Hematopoietic multipotent progenitor cell treated with erythropoietin and hydrocortisone succinate and interleukin-3 and kit ligand, for 6 days (in vitro differentiated cells): Measurements from ENCODE around the gene RNF141.

ENCODE experiments used
- DNase-seq: peaks from one replicate; pipeline ENCODE4 v3.0.0-alpha.2; 2015

The RNF141 gene

GRCh38 chr11:10522276-10522675 lies 18.7 kb downstream of the RNF141 start:
- no peak for DNase-seq

- no peak for DNase-seq
Measured at GRCh38 chr11:10520562-10520961, 20.4 kb downstream of the RNF141 start.

GRCh38 chr11:10519630-10520029 lies 21.4 kb downstream of the RNF141 start:
- no peak for DNase-seq

- DNase-seq: no peak
Measured at GRCh38 chr11:10518891-10519290, 22.1 kb downstream of the RNF141 start.

- no peak for DNase-seq
Measured at GRCh38 chr11:10518123-10518522, 22.9 kb downstream of the RNF141 start.

- no peak for DNase-seq
Measured at GRCh38 chr11:10515418-10515817, 25.6 kb downstream of the RNF141 start.

GRCh38 chr11:10514709-10515108 lies 26.3 kb downstream of the RNF141 start:
- no peak for DNase-seq

GRCh38 chr11:10514202-10514601 lies 26.8 kb downstream of the RNF141 start:
- DNase-seq: peak; percentile 69

GRCh38 chr11:10511181-10511621 lies 29.8 kb downstream of the RNF141 start:
- no peak for DNase-seq

GRCh38 chr11:10506008-10506370 lies 35.0 kb downstream of the RNF141 start:
- no peak for DNase-seq

GRCh38 chr11:10505278-10506007 lies 35.5 kb downstream of the RNF141 start:
- no peak for DNase-seq

GRCh38 chr11:10504490-10504889 lies 36.5 kb downstream of the RNF141 start:
- no peak for DNase-seq

GRCh38 chr11:10503777-10504480 lies 37.1 kb downstream of the RNF141 start:
- peak; percentile 18 for DNase-seq

- peak; percentile 59 for DNase-seq
Measured at GRCh38 chr11:10503221-10503620, 37.8 kb downstream of the RNF141 start.

GRCh38 chr11:10502770-10503169 lies 38.2 kb downstream of the RNF141 start:
- peak; percentile 18 for DNase-seq

- no peak for DNase-seq
Measured at GRCh38 chr11:10502065-10502680, 38.8 kb downstream of the RNF141 start.

GRCh38 chr11:10500757-10501684 lies 40.0 kb downstream of the RNF141 start:
- DNase-seq: no peak

GRCh38 chr11:10499874-10500601 lies 40.9 kb downstream of the RNF141 start:
- DNase-seq: no peak

- no peak for DNase-seq
Measured at GRCh38 chr11:10499452-10499851, 41.5 kb downstream of the RNF141 start.

GRCh38 chr11:10498426-10499250 lies 42.3 kb downstream of the RNF141 start:
- no peak for DNase-seq

- DNase-seq: no peak
Measured at GRCh38 chr11:10498022-10498400, 43.0 kb downstream of the RNF141 start.
